ENCODE results near the gene NRARP.
"Not testable (repeated sequence)": the region's sequence is repeated elsewhere in the genome, so short reads cannot be mapped to it uniquely, and the experiment has no call there.

Gene NRARP

GRCh38 chr9:137275588-137276472 lies 26.2 kb downstream of the NRARP start:
- DNase-seq, result no peak

DNA sequence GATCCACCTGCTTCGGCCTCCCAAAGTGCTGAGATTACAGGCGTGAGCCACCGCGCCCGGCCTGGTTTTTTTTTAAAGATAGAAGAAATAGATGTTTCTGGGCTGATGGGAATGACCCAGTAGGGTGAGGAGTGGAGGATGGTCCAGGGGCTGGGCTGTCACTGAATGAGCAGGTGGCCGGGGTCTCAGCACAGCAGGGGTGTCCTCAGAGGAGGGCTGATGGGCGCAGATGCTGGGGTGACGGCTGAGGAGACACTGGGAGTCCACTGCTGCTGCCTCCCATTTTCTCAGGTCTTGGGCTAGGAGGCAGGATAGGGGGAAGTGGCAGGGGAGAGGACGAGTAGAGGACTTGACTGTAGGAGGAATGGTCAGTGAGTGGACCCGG lies 26.9 kb downstream of the NRARP start:
- no peak for DNase-seq

- peak; percentile 76 for DNase-seq
Measured at GRCh38 chr9:137273611-137274320, 28.3 kb downstream of the NRARP start.

DNA sequence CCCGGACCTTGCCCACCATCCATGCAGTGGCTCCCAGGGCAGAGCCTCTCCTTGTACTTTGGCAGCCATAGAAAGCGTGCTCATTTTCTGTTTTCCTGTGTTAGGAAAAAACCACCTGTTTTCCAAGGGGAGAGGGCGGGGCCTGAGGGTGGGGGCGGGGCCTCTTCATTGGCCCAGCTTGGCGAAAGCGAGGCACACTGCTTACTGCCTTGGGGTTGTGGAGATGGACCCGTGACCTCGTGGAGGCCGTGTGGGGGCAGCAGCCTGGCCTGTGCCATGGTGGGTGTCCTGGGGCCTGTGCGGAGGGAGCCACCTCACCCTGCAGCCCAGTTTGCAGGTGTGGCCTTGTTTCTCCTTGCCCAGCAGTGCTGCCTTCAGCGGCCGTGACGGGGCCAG lies 29.0 kb downstream of the NRARP start:
- no peak for DNase-seq

- DNase-seq, result peak; percentile 51
Measured at GRCh38 chr9:137272241-137273094, 29.6 kb downstream of the NRARP start.

- DNase-seq, result no peak
Measured at GRCh38 chr9:137271696-137272076, 30.4 kb downstream of the NRARP start.

- no peak for DNase-seq
Measured at GRCh38 chr9:137270929-137271695, 31.0 kb downstream of the NRARP start.

GRCh38 chr9:137269231-137269772 lies 32.8 kb downstream of the NRARP start:
- peak; percentile 37 for DNase-seq

- DNase-seq, result no peak
Measured at GRCh38 chr9:137268538-137269201, 33.4 kb downstream of the NRARP start.

- no peak for DNase-seq
Measured at GRCh38 chr9:137267933-137268355, 34.1 kb downstream of the NRARP start.

GRCh38 chr9:137266585-137267453 lies 35.3 kb downstream of the NRARP start:
- no peak for DNase-seq

DNA sequence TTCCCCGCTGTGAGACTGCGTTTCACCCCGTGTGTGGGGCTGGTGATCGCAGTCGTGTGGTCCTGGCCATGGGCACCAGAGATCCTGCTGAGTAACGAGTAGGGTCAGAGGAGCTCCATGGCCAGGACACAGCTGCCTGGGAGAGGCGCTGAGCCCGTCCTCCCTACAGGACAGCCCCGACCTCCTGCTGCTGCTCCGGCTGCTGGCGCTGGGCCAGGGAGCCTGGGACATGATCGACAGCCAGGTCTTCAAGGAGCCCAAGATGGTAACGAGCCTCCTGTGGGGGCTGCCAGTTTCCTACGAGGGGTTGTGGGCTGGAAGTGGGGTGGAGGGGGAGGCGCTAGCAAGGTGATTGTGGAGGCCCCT lies 35.9 kb downstream of the NRARP start:
- no peak for DNase-seq

DNA sequence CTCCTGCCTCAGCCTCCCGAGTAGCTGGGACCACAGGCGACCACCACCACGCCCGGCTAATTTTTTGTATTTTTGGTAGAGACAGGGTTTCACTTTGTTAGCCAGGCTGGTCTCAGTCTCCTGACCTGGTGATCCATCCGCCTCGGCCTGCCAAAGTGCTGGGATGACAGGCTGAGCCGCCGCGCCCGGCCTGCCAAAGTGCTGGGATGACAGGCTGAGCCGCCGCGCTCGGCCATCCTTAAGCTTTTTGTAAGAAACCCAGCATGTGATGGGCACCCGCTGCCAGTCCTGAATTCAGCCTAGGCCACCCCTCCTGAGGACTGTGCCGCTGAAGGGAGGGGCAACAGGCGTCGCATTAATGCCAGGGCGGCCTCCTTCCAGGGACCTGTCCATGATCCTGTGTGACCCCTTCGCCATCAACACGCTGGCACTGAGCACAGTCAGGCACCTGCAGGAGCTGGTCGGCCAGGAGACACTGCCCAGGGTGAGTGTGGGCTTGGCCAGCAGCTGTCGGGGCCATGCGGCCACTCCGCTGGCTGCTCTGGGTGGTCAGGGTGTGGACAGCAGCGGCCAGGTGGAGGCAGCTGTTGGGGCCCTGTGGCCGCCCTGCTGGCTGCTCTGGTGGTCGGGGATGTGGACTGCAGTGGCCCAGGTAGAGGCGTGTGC lies 36.4 kb downstream of the NRARP start:
- no peak for DNase-seq

GRCh38 chr9:137264067-137264466 lies 38.0 kb downstream of the NRARP start:
- DNase-seq, result no peak

- DNase-seq, result no peak
Measured at GRCh38 chr9:137263506-137263905, 38.6 kb downstream of the NRARP start.

DNA sequence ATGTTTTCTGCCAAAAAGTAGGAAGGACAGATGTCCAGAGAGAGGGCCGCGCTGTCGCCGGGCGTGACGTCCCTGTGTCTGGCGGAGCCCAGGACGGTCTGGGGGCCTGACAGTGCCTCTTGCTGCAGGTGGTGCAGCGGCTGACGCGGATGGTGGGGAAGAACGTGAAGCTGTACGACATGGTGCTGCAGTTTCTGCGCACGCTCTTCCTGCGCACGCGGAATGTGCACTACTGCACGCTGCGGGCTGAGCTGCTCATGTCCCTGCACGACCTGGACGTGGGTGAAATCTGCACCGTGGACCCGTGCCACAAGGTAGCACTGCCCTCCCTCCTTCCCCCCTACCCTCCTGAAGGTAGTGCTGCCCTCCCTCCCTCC lies 39.2 kb downstream of the NRARP start:
- DNase-seq, result no peak

- not testable (repeated sequence) for DNase-seq
Measured at GRCh38 chr9:137262173-137262908, 39.7 kb downstream of the NRARP start.

DNA sequence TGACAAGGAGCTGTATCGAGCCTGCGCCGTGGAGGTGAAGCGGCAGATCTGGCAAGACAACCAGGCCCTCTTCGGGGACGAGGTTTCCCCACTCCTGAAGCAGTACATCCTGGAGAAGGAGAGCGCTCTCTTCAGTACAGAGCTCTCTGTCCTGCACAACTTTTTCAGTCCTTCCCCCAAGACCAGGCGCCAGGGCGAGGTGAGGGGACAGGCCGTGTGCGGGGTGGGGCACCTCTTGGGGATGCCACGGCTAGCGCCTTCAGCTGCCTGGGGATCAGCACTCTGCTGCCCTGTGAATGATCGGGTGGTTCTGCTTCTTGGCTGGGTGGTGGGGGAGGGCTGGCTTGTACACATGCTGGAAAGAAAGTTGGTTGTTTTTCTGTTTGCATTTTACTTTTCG lies 45.2 kb downstream of the NRARP start:
- no peak for DNase-seq

GRCh38 chr9:137256362-137256761 lies 45.7 kb downstream of the NRARP start:
- no peak for DNase-seq
